ENCODE results near the gene ODAD3.

Gene ODAD3

GRCh38 chr19:11373166-11373884 is 61.6 kb downstream of the ODAD3 start:
- Histone ChIP-seq H2AFZ (ENCODE audit: low read depth, low read length, severe bottlenecking) (peak overlapping the region; percentile 72), H3K4me2 (ENCODE audit: low read depth, low read length, poor library complexity, severe bottlenecking) (peak overlapping the region; percentile 81), H3K9me2 (replicated peaks; ENCODE audit: insufficient read depth, low read length) (no peaks in the 10 kb centered on the region), H3K4me3 (ENCODE audit: insufficient read depth, low read length, poor library complexity, severe bottlenecking) (peak overlapping the region; percentile 62), H3K27me3 (ENCODE audit: low read length) (no peaks in the 10 kb centered on the region), H3K27ac (ENCODE audit: low read depth, low read length) (no peak overlapping the region), H4K20me1 (ENCODE audit: low read depth, low read length) (no peaks in the 10 kb centered on the region), H3K79me2 (ENCODE audit: insufficient read depth, low read length) (peaks cover 9% of the 10 kb centered on the region; the same call in 1 of the 2 replicates), H3K9ac (ENCODE audit: low read length) (peak overlapping the region; percentile 69), H3K36me3 (ENCODE audit: low read length) (no peaks in the 10 kb centered on the region), H3F3A (ENCODE audit: insufficient read depth) (peaks cover 11% of the 10 kb centered on the region), H3K9me3 (ENCODE audit: insufficient read depth, low read length) (no peaks in the 10 kb centered on the region)
- TF ChIP-seq EZH2phosphoT487 (conservative IDR thresholded peaks at IDR 0.05; ENCODE audit: low read length) (no peak), CTCF (IDR thresholded peaks at IDR 0.05; ENCODE audit: insufficient read depth, low read length, poor library complexity, severe bottlenecking) (no peak)

- Histone ChIP-seq H4K20me1 (ENCODE audit: low read depth, low read length) (no peaks in the 10 kb centered on the region), H3K4me3 (ENCODE audit: insufficient read depth, low read length, poor library complexity, severe bottlenecking) (no peak overlapping the region), H3K27ac (ENCODE audit: low read depth, low read length) (no peak overlapping the region), H2AFZ (ENCODE audit: low read depth, low read length, severe bottlenecking) (no peak overlapping the region), H3K9me2 (replicated peaks; ENCODE audit: insufficient read depth, low read length) (no peaks in the 10 kb centered on the region), H3K27me3 (ENCODE audit: low read length) (no peaks in the 10 kb centered on the region), H3K9ac (ENCODE audit: low read length) (no peak overlapping the region), H3K36me3 (ENCODE audit: low read length) (no peaks in the 10 kb centered on the region), H3K9me3 (ENCODE audit: insufficient read depth, low read length) (no peaks in the 10 kb centered on the region), H3F3A (ENCODE audit: insufficient read depth) (no peaks in the 10 kb centered on the region), H3K4me2 (ENCODE audit: low read depth, low read length, poor library complexity, severe bottlenecking) (no peak overlapping the region), H3K79me2 (ENCODE audit: insufficient read depth, low read length) (peaks cover 5% of the 10 kb centered on the region; the same call in 1 of the 2 replicates)
- TF ChIP-seq CTCF (IDR thresholded peaks at IDR 0.05; ENCODE audit: insufficient read depth, low read length, poor library complexity, severe bottlenecking) (no peak), EZH2phosphoT487 (conservative IDR thresholded peaks at IDR 0.05; ENCODE audit: low read length) (no peak)
These were observed 64.2 kb downstream of the ODAD3 start for GRCh38 chr19:11370744-11371143.
